PFSK-1 (cell line): ENCODE data around the gene DCAF8. TPM values are rescaled to one million over a fixed set of nuclear protein-coding genes. Genes with fewer than 3 reads are reported as not detected.

Experiments
- FOXP2 ChIP-seq: optimal IDR thresholded peaks from 2 replicates; pipeline ENCODE3; 2011; ENCODE audit warnings: borderline replicate concordance, control low read depth, inconsistent platforms; ENCODE audit not compliant: insufficient read depth; ENCODE audit errors: extremely low read length, extremely low read depth
- POLR2AphosphoS5 ChIP-seq: IDR thresholded peaks from 2 replicates; pipeline ENCODE4 v1.6.1; 2012; ENCODE audit warnings: low read depth, mild to moderate bottlenecking, control low read depth, low read length, moderate library complexity
- REST ChIP-seq, 2 experiments: IDR thresholded peaks; 2 replicates each; pipeline versions ENCODE4 v1.6.1 to v1.8.0; 2011 to 2012; ENCODE audit warnings: low read depth in 2 of 2, low read length in 2 of 2, control low read depth in 1 of 2, inconsistent platforms in 1 of 2, mild to moderate bottlenecking in 1 of 2, moderate library complexity in 1 of 2; ENCODE audit not compliant: insufficient read depth in 1 of 2
- SIN3A ChIP-seq: IDR thresholded peaks from 2 replicates; pipeline ENCODE4 v1.6.1; 2012; ENCODE audit warnings: mild to moderate bottlenecking, low read length, moderate library complexity, borderline replicate concordance; ENCODE audit not compliant: insufficient read depth
- TAF1 ChIP-seq: IDR thresholded peaks from 2 replicates; pipeline ENCODE4 v1.6.1; 2012; ENCODE audit warnings: low read length, control low read depth, borderline replicate concordance; ENCODE audit not compliant: insufficient read depth
- polyA plus RNA-seq: library from polyadenylated mRNA; unstranded; fragments of >200 nt; gene quantifications from one replicate; pipeline ENCODE4 v1.2.1, GENCODE V29; 2012; ENCODE audit warnings: low read depth, missing spikeins; ENCODE audit not compliant: insufficient read length

The DCAF8 gene
- polyA plus RNA-seq, result 80.5 TPM

- TF ChIP-seq TAF1, result peak; percentile 96
- TF ChIP-seq SIN3A, result no peak
- peak; percentile 60 to 66; a peak in 3 of 4 replicates for TF ChIP-seq REST (IDR thresholded peaks at IDR 0.05; ENCODE audit: insufficient read depth in 1 of 2, low read depth in 2 of 2, low read length in 2 of 2)
- peak; percentile 96 for TF ChIP-seq FOXP2
- TF ChIP-seq POLR2AphosphoS5, result peak; percentile 97
These were observed at the start of gene DCAF8 for GRCh38 chr1:160261893-160262794. Gene DCAF8 (minus strand): TSS chr1:160262549. CDS start chr1:160244008, 18,541 bp downstream.

- TF ChIP-seq TAF1, result no peak
- no peak for TF ChIP-seq POLR2AphosphoS5
These were observed 47.2 kb upstream of the DCAF8 start for GRCh38 chr1:160309571-160309970.

- TF ChIP-seq FOXP2, result no peak
- no peak for TF ChIP-seq REST (IDR thresholded peaks at IDR 0.05; ENCODE audit: insufficient read depth in 1 of 2, low read depth in 2 of 2, low read length in 2 of 2)
- no peak for TF ChIP-seq SIN3A
- TF ChIP-seq TAF1, result no peak
- TF ChIP-seq POLR2AphosphoS5, result no peak
These were observed 46.8 kb upstream of the DCAF8 start for GRCh38 chr1:160309185-160309557.

GRCh38 chr1:160308451-160309184 lies 46.3 kb upstream of the DCAF8 start:
- no peak for TF ChIP-seq FOXP2
- TF ChIP-seq SIN3A, result no peak
- no peak for TF ChIP-seq POLR2AphosphoS5
- TF ChIP-seq TAF1, result no peak
- no peak for TF ChIP-seq REST (IDR thresholded peaks at IDR 0.05; ENCODE audit: insufficient read depth in 1 of 2, low read depth in 2 of 2, low read length in 2 of 2)

GRCh38 chr1:160307118-160307791 lies 44.9 kb upstream of the DCAF8 start:
- no peak for TF ChIP-seq REST (IDR thresholded peaks at IDR 0.05; ENCODE audit: insufficient read depth in 1 of 2, low read depth in 2 of 2, low read length in 2 of 2)
- TF ChIP-seq FOXP2, result no peak
- no peak for TF ChIP-seq SIN3A
- no peak for TF ChIP-seq TAF1
- TF ChIP-seq POLR2AphosphoS5, result no peak
